Central memory CD4-positive, alpha-beta T cell (primary cell): ENCODE data around the gene OR2F1.

Experiments used
- DNase-seq: peaks from one replicate; pipeline ENCODE4 v3.0.0; 2022

The OR2F1 gene

GRCh38 chr7:143954135-143954534, 509 bp upstream of the OR2F1 start:
- DNase-seq = no peak

- no peak for DNase-seq
These were observed 4.1 kb downstream of the OR2F1 start for GRCh38 chr7:143958781-143959180.

- DNase-seq = no peak
These were observed 6.4 kb downstream of the OR2F1 start for GRCh38 chr7:143960813-143961610.

GRCh38 chr7:143965280-143965679, 10.6 kb downstream of the OR2F1 start:
- DNase-seq = no peak

GRCh38 chr7:143967398-143967797, 12.8 kb downstream of the OR2F1 start:
- no peak for DNase-seq

- no peak for DNase-seq
These were observed 19.3 kb downstream of the OR2F1 start for GRCh38 chr7:143973870-143974416.

GRCh38 chr7:143974459-143974858, 19.8 kb downstream of the OR2F1 start:
- no peak for DNase-seq

- no peak for DNase-seq
These were observed 21.0 kb downstream of the OR2F1 start for GRCh38 chr7:143975617-143976016.

- DNase-seq = no peak
These were observed 23.9 kb downstream of the OR2F1 start for GRCh38 chr7:143978585-143978984.

- no peak for DNase-seq
These were observed 24.7 kb downstream of the OR2F1 start for GRCh38 chr7:143979359-143979758.

GRCh38 chr7:143979998-143980397, 25.4 kb downstream of the OR2F1 start:
- DNase-seq = no peak

- no peak for DNase-seq
These were observed 26.3 kb downstream of the OR2F1 start for GRCh38 chr7:143980746-143981510.

GRCh38 chr7:143983960-143984359, 29.3 kb downstream of the OR2F1 start:
- no peak for DNase-seq

- DNase-seq = no peak
These were observed 32.9 kb downstream of the OR2F1 start for GRCh38 chr7:143987513-143987912.

- DNase-seq = no peak
These were observed 34.5 kb downstream of the OR2F1 start for GRCh38 chr7:143988976-143989745.

GRCh38 chr7:143992670-143993069, 38.0 kb downstream of the OR2F1 start:
- no peak for DNase-seq

GRCh38 chr7:143993924-143994323, 39.3 kb downstream of the OR2F1 start:
- DNase-seq = no peak

- DNase-seq = no peak
These were observed 45.4 kb downstream of the OR2F1 start, which contains the start of gene OR6B1 for GRCh38 chr7:144000020-144000419. Gene OR6B1 (plus strand): TSS chr7:144000320. CDS start chr7:144003997, 3,677 bp downstream.

- DNase-seq = no peak
These were observed 46.9 kb downstream of the OR2F1 start for GRCh38 chr7:144001543-144001942.

- DNase-seq = no peak
These were observed 50.1 kb downstream of the OR2F1 start for GRCh38 chr7:144004703-144005102.

- DNase-seq = no peak
These were observed 51.5 kb downstream of the OR2F1 start for GRCh38 chr7:144006029-144006691.

GRCh38 chr7:144006692-144007042, 52.0 kb downstream of the OR2F1 start:
- no peak for DNase-seq
